ENCODE data around the gene FBXL13.

DNA sequence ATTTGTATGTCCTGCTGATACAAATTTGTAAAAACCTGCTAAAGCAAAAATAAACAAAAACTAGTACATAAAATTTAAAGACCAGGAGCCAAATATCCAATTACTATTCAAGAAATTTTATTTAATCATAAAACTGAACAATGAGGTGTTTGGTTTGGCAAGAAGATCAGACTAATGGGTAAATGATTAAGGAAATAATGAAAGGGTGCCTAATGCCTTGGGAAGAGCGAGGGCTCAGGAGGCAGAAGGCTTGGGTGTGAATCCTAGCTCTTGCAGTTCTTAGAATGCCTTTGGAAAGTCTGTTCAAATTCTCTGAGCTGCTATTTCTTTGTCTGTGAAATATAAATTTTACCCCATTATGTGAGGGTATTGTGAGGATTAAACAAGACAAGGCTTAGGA is 41.9 kb upstream of the FBXL13 start:
- TF ChIP-seq CTCF (IDR thresholded peaks at IDR 0.05) (no peak), EP300 (IDR thresholded peaks at IDR 0.05) (no peak)
